HAP-1 (cell line): ENCODE measurements around the gene CFAP157.
A peak's percentile ranks its signal among the peaks of the same experiment; 100 is the strongest.

Experiments used
- DNase-seq, 2 experiments: peaks; one replicate each; pipeline ENCODE4 v3.0.0-alpha.2; 2016 to 2020; ENCODE audit warnings: low spot score in 2 of 2
- H3K27me3 ChIP-seq: fragments of 250-450 bp; sonication (Bioruptor Pico); 2 replicates; pipeline ENCODE4 v1.5.1; 2020; ENCODE audit warnings: low read depth, mild to moderate bottlenecking, moderate library complexity
- H3K36me3 ChIP-seq: fragments of 250-450 bp; sonication (Bioruptor Pico); replicated peaks from 2 replicates; pipeline ENCODE4 v1.5.1; 2020; ENCODE audit warnings: mild to moderate bottlenecking
- H3K4me1 ChIP-seq: fragments of 250-450 bp; sonication (Bioruptor Pico); 2 replicates; pipeline ENCODE4 v1.5.1; 2020; ENCODE audit warnings: mild to moderate bottlenecking
- H3K4me3 ChIP-seq: fragments of 250-450 bp; sonication (Bioruptor Pico); 2 replicates; pipeline ENCODE4 v1.5.1; 2020; ENCODE audit warnings: mild to moderate bottlenecking, moderate library complexity
- H3K9me3 ChIP-seq: fragments of 250-450 bp; sonication (Bioruptor Pico); 2 replicates; pipeline ENCODE4 v1.5.1; 2020; ENCODE audit warnings: mild to moderate bottlenecking, moderate library complexity
- in situ Hi-C: fragments of 300-500 bp; cut with MboI; formaldehyde crosslinking; loops from 3 replicates; pipeline ENCODE4 v1.14.3; 2020; ENCODE audit warnings: low sequenced_read_pairs, inconsistent platforms, mixed read lengths

CFAP157 gene

GRCh38 chr9:127728808-127729207, 22.0 kb downstream of the CFAP157 start:
- Histone ChIP-seq H3K36me3 (no peaks in the 10 kb centered on the region), H3K27me3 (no peaks in the 10 kb centered on the region), H3K9me3 (no peaks in the 10 kb centered on the region), H3K4me3 (no peak overlapping the region), H3K4me1 (no peaks in the 10 kb centered on the region)
- in situ Hi-C loops, result no loop called here
- DNase-seq, result no peak

DNA sequence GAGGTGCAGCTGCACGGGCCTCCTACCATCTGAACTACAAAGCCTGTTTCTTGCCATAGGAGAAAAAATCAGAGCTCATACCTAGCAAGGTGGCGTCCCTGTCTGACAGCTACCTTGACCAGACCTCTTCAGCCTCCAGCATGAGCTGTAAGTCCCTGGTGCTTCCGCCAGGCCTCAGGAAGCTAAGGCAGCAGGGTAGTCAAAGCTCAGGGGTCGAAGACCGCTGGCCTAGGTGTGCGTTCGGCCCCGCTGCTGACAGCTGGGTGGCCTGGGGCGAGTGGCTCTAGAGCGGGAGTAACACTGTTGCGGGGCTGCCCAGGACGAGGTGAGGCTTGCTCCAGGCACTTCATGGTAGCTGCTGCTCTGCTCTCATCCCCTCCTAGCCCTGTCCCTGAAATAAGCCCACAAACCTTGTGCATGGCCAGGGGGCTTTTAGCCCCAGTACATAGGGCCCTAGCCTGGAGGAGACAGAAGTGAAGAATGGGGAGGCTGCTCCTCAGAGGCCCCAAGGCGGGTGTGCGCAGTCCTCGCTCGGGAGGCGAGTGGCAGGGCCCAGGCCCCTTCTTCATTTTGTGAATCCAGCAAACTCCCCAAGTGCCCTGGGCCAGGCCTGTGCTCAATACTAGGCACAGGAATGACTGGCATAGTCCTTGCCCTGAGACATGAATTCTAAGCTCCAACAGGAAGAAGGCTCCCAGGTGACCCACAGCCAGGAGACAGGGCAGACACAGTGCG, 22.9 kb downstream of the CFAP157 start:
- Histone ChIP-seq H3K36me3 (no peaks in the 10 kb centered on the region), H3K4me1 (peaks cover 4% of the 10 kb centered on the region), H3K4me3 (no peak overlapping the region), H3K9me3 (no peaks in the 10 kb centered on the region), H3K27me3 (no peaks in the 10 kb centered on the region)
- no peak for DNase-seq
- in situ Hi-C loops, result loop anchor here (10.0 kb wide), 1 partner anchor 185 kb away; the partner anchor contains the start of gene ST6GALNAC4

DNA sequence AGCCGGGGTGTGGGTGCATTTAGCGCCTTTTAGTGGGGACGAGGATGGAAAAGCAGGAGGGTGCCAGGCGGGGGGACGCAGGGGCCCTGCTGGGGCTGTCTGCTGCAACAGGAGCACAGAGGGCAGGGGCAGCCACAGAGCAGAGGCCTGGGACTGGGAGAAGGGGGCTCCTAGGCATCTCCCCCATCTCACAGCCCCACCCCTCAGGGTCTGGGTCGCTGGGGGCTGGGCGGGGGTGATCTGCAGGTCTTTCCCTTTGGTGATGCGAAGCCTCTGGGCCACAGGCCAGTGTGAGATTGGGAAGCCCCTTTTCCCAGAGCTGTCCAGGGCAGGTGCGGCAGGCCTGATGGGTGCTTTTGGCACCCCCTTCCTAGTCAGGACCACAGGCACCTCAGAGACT, 23.5 kb downstream of the CFAP157 start:
- H3K27me3 ChIP-seq, result no peaks in the 10 kb centered on the region
- H3K36me3 ChIP-seq, result no peaks in the 10 kb centered on the region
- H3K4me3 ChIP-seq, result no peak overlapping the region
- DNase-seq, result no peak
- peaks cover 4% of the 10 kb centered on the region for H3K4me1 ChIP-seq
- in situ Hi-C loops, result loop anchor here (10.0 kb wide), 1 partner anchor 185 kb away; the partner anchor contains the start of gene ST6GALNAC4
- no peaks in the 10 kb centered on the region for H3K9me3 ChIP-seq

DNA sequence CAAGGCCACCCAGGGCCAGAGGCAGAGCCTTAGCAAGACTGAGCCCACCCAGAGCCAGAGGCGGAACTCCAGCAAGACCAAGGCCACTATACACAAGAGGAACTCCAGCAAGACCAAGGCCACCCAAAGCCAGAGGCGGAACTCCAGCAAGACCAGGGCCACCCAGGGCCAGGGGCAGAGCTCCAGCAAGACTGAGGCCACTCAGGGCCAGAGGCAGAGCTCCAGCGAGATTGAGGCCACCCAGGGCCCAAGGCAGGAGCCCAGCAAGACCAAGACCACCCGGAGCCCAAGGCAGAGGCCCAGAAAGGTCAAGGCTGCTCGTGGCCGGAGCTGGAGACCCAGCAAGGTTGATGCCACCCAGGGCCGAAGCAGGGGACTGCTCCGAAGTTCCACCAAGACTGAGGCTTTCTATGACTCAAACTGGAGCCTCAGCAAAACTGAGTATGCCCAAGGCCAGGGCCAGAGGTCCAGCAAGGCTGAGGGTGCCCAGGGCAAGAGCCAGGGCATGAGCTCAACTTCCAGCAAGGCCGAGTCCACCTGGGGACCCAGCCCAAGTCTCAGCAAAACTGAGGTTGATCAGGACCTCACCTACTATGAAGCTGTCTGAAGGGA, 24.1 kb downstream of the CFAP157 start:
- H3K27me3 ChIP-seq, result no peaks in the 10 kb centered on the region
- in situ Hi-C loops, result loop anchor here (10.0 kb wide), 1 partner anchor 184 kb away; the partner anchor contains the start of gene ST6GALNAC4
- H3K36me3 ChIP-seq, result no peaks in the 10 kb centered on the region
- no peak overlapping the region for H3K4me3 ChIP-seq
- no peak for DNase-seq
- H3K9me3 ChIP-seq, result no peaks in the 10 kb centered on the region
- H3K4me1 ChIP-seq, result peaks cover 8% of the 10 kb centered on the region

- H3K4me1 ChIP-seq, result peaks cover 8% of the 10 kb centered on the region
- no peaks in the 10 kb centered on the region for H3K27me3 ChIP-seq
- DNase-seq, result no peak
- in situ Hi-C loops, result loop anchor here (10.0 kb wide), 1 partner anchor 183 kb away; the partner anchor contains the start of gene ST6GALNAC4
- no peaks in the 10 kb centered on the region for H3K9me3 ChIP-seq
- H3K4me3 ChIP-seq, result no peak overlapping the region
- no peaks in the 10 kb centered on the region for H3K36me3 ChIP-seq
Measured at GRCh38 chr9:127731938-127732337, 25.1 kb downstream of the CFAP157 start.

DNA sequence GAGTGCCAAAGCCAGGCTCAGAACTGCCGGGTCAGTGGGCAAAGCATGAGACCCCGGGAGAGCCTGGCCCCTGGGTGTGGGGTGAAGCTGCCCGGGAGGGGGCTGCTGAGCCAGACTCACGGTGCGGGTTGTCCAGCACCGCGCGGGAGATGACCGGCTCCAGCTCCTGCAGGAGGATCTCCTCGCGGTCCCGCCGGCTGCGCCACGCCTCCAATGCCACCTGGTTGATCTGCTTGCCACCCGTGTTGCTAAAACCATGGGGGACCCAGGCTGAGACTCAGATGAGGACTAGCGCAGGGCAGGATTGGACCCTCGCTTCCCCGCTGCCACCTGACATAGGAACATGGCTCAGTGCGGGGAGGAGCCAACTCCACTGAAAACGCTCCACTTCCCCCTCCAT, 25.7 kb downstream of the CFAP157 start:
- in situ Hi-C loops, result loop anchor here (10.0 kb wide), 1 partner anchor 182 kb away; the partner anchor contains the start of gene ST6GALNAC4
- H3K27me3 ChIP-seq, result no peaks in the 10 kb centered on the region
- H3K9me3 ChIP-seq, result no peaks in the 10 kb centered on the region
- no peak for DNase-seq
- peaks cover 8% of the 10 kb centered on the region for H3K4me1 ChIP-seq
- no peak overlapping the region for H3K4me3 ChIP-seq
- H3K36me3 ChIP-seq, result no peaks in the 10 kb centered on the region

- in situ Hi-C loops, result loop anchor here (10.0 kb wide), 1 partner anchor 181 kb away; the partner anchor contains the start of gene ST6GALNAC4
- Histone ChIP-seq H3K36me3 (no peaks in the 10 kb centered on the region), H3K27me3 (no peaks in the 10 kb centered on the region), H3K4me1 (peaks cover 8% of the 10 kb centered on the region), H3K9me3 (no peaks in the 10 kb centered on the region), H3K4me3 (no peak overlapping the region)
- DNase-seq, result no peak
Measured at GRCh38 chr9:127733614-127734013, 26.8 kb downstream of the CFAP157 start.

DNA sequence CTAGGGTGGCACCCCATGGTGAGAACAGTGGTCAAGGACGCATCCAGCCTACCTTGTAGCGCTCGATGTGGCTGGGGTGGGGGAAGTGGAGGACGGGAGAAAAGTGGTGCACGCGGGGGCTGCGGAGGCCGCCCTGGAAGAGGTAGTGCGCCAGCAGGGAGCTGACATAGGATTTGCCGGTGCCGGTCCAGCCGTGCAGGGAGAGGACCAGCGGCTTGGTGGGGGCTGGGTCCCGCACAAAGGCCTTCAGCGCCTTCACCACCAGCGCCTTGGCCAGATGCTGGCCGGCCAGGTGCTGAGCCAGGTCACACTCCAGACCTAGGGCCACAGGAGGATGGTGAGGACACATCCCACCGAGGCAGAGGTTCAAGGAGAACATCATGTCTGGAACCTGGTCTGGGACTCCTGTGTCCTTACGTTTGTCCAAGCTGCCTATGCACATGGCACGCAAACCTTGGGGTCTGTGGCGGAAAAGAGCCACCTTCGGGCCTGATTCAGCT, 27.5 kb downstream of the CFAP157 start:
- peaks cover 8% of the 10 kb centered on the region for H3K4me1 ChIP-seq
- H3K36me3 ChIP-seq, result no peaks in the 10 kb centered on the region
- H3K27me3 ChIP-seq, result no peaks in the 10 kb centered on the region
- in situ Hi-C loops, result loop anchor here (10.0 kb wide), 1 partner anchor 181 kb away; the partner anchor contains the start of gene ST6GALNAC4
- H3K4me3 ChIP-seq, result peak overlapping the region; percentile 57
- DNase-seq, result no peak
- no peaks in the 10 kb centered on the region for H3K9me3 ChIP-seq

GRCh38 chr9:127734747-127735529, 28.1 kb downstream of the CFAP157 start, which contains the start of gene TOR2A:
Gene TOR2A (minus strand): TSS chr9:127735294. CDS start chr9:127735270, 24 bp downstream.
- DNase-seq, result peak; percentile 96 to 99
- peaks cover 8% of the 10 kb centered on the region for H3K4me1 ChIP-seq
- H3K27me3 ChIP-seq, result no peaks in the 10 kb centered on the region
- no peaks in the 10 kb centered on the region for H3K36me3 ChIP-seq
- H3K4me3 ChIP-seq, result peak within 1 kb of the TSS; percentile 57
- H3K9me3 ChIP-seq, result no peaks in the 10 kb centered on the region
- in situ Hi-C loops, result loop anchor here (5.0 to 10.0 kb wide), 2 partner anchors 47 to 180 kb away; partner anchors contain the start of gene ST6GALNAC4

GRCh38 chr9:127735530-127736185, 28.9 kb downstream of the CFAP157 start:
- Histone ChIP-seq H3K36me3 (no peaks in the 10 kb centered on the region), H3K4me3 (peak overlapping the region; percentile 57; the same call in 1 of the 2 replicates), H3K9me3 (no peaks in the 10 kb centered on the region), H3K4me1 (peaks cover 8% of the 10 kb centered on the region), H3K27me3 (no peaks in the 10 kb centered on the region)
- in situ Hi-C loops, result loop anchor here (5.0 to 10.0 kb wide), 2 partner anchors 47 to 179 kb away; partner anchors contain the start of gene ST6GALNAC4
- DNase-seq, result no peak

DNA sequence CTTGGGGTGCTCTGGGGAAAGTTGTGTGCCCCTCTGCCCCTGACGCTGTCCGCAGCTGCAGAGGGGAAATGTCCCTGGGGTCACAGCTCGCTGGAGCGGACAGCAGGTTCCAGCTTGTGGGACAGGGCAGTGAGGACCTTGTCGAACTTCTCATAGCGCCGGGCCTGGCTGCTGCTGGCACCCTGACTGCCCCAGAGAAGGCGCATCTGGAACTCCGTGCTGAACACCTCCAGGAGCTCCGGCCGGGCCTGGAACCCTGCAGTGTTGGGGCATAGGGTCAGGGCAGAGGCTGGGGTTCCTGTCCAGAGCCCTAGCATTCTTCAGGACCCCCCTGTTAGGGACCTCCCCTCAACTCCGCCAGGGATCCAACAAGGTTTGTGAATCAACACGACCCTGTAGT, 31.9 kb downstream of the CFAP157 start:
- in situ Hi-C loops, result loop anchor here (5.0 to 10.0 kb wide), 2 partner anchors 44 to 176 kb away; partner anchors contain the start of gene ST6GALNAC4
- Histone ChIP-seq H3K4me1 (peaks cover 8% of the 10 kb centered on the region), H3K36me3 (no peaks in the 10 kb centered on the region), H3K27me3 (no peaks in the 10 kb centered on the region), H3K4me3 (no peak overlapping the region), H3K9me3 (no peaks in the 10 kb centered on the region)
- DNase-seq, result no peak

DNA sequence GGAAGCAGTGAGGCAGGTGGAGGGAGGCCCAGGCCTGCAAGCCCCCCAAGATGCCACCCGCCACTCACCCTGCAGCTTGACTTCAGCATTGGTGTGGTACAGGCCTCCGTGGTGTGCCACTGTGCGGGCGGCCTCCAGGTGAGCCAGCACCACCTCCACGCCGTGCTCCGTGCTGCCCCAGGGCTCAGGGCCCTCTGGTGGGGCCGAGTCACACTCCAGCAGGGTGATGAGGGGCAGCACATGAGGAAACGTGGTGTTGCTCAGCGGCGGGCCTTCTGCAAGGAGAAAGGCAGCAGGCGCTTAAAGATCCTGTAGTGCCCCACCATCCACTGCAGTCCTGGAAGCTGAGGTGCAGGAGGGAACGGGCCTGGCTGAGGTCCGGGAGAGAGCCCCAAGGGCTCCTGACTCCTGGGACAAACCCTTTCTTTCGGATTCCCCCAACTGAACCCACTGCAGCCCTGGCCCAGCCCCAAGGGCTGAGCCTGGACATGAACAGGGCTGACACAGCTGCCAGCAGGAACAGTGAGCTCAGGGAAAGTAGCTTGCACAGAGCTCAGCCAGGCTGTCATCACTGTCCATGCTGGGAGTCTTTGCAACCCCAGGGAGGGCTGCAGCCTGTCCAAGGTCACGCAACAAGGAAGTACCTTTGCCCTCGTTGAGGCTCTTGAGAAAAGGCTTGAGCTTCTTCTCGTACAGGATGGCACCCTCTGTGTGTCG, 33.0 kb downstream of the CFAP157 start:
- no peak for DNase-seq
- Histone ChIP-seq H3K9me3 (no peaks in the 10 kb centered on the region), H3K27me3 (no peaks in the 10 kb centered on the region), H3K36me3 (no peaks in the 10 kb centered on the region), H3K4me3 (no peak overlapping the region), H3K4me1 (peaks cover 4% of the 10 kb centered on the region)
- in situ Hi-C loops, result loop anchor here (5.0 to 10.0 kb wide), 2 partner anchors 43 to 175 kb away; partner anchors contain the start of gene ST6GALNAC4
